Measurements from ENCODE around the gene BCAR3. TPM values are rescaled to one million over a fixed set of nuclear protein-coding genes. Genes with fewer than 3 reads are reported as not detected.

Gene BCAR3
- total and polyA plus RNA-seq, 7 experiments from 2014 or later: 0.22 to 1.7 (median 0.84) TPM

GRCh38 chr1:93707956-93708355 is 26.3 kb upstream of the BCAR3 start:
- DNase-seq (peak in 1 of 9 donors; percentile 36), ATAC-seq (peak; percentile 63)
- peak overlapping the region in 1 of 10 donors; percentile 12 for H3K4me3 Mint-ChIP-seq
- POLR2A ChIA-PET: no interaction called here
- no peak overlapping the region for H3K27ac ChIP-seq (ENCODE audit: low read depth, low read length)
- H3K36me3 ChIP-seq (ENCODE audit: control insufficient read depth in 2 of 3, insufficient read depth in 3 of 3, low read length in 3 of 3): no peaks in the 10 kb centered on the region
- H3K27ac Mint-ChIP-seq: no peak overlapping the region
- peaks cover 14 to 41% (median 25%) of the 10 kb centered on the region in 7 donors for H3K4me1 Mint-ChIP-seq
- H3K9me3 Mint-ChIP-seq: peaks cover 0 to 2% (median 0%) of the 10 kb centered on the region in 11 donors
- H3K9me3 ChIP-seq (ENCODE audit: control insufficient read depth in 2 of 3, low read length in 3 of 3): no peaks in the 10 kb centered on the region
- H3K36me3 Mint-ChIP-seq: peaks cover 0 to 2% (median 0%) of the 10 kb centered on the region in 5 donors
- no peak overlapping the region for H3K4me3 ChIP-seq (ENCODE audit: low read length)
- H3K27me3 ChIP-seq (ENCODE audit: control insufficient read depth in 2 of 2, insufficient read depth in 2 of 2, low read length in 2 of 2): no peaks in the 10 kb centered on the region
- intact Hi-C loops (cut with micrococcal nuclease): no loop called here
- peaks cover 0 to 3% of the 10 kb centered on the region in 2 donors for H3K4me1 ChIP-seq (ENCODE audit: control insufficient read depth in 2 of 2, insufficient read depth in 2 of 2, low read length in 2 of 2)
- peaks cover 0 to 8% (median 0%) of the 10 kb centered on the region in 5 donors for H3K27me3 Mint-ChIP-seq
- CTCF ChIA-PET: no interaction called here

DNA sequence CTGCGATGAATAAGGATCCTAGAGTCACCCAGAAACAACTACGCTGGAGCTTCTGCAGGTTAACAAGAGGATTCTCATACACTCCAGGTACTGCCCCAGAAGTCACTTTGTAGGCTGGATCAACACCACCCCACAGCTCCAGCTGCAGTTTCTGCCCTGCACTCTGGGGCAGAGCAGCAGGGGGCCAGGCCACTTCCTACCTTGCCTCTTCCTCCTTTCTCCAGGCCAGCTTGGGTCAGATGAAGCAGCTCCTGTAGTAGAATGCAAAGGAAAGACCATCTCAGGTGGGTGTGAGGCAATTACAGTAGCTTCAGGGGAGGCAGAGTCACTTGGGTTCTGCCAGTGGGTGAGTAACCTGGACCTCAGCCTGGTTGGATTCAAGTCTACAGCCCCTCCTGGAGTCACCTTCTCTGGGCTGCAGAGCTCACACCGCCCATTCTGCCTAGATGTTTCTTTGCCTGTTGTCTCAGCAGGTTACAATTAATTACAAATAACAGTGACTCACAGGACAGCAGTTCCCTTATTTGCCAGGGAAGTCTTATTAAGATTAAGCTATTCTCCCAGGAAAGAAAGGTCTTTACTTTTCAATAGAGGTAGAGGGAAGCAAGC is 24.4 kb upstream of the BCAR3 start:
- Histone ChIP-seq H3K9me3 (ENCODE audit: control insufficient read depth in 2 of 3, low read length in 3 of 3) (no peaks in the 10 kb centered on the region), H3K4me3 (ENCODE audit: low read length) (no peak overlapping the region), H3K36me3 (ENCODE audit: control insufficient read depth in 2 of 3, insufficient read depth in 3 of 3, low read length in 3 of 3) (no peaks in the 10 kb centered on the region), H3K27ac (ENCODE audit: low read depth, low read length) (no peak overlapping the region), H3K27me3 (ENCODE audit: control insufficient read depth in 2 of 2, insufficient read depth in 2 of 2, low read length in 2 of 2) (no peaks in the 10 kb centered on the region), H3K4me1 (ENCODE audit: control insufficient read depth in 2 of 2, insufficient read depth in 2 of 2, low read length in 2 of 2) (peaks cover 0 to 3% of the 10 kb centered on the region in 2 donors)
- intact Hi-C loops (cut with micrococcal nuclease): no loop called here
- Mint-ChIP-seq H3K4me3 (no peak overlapping the region), H3K9me3 (no peaks in the 10 kb centered on the region), H3K27me3 (peaks cover 0 to 4% (median 0%) of the 10 kb centered on the region in 5 donors), H3K36me3 (no peaks in the 10 kb centered on the region), H3K4me1 (peaks cover 4 to 25% (median 18%) of the 10 kb centered on the region in 7 donors), H3K27ac (no peak overlapping the region)
- DNase-seq: no peak
- ATAC-seq: no peak
- CTCF ChIA-PET: no interaction called here
- POLR2A ChIA-PET: no interaction called here

DNA sequence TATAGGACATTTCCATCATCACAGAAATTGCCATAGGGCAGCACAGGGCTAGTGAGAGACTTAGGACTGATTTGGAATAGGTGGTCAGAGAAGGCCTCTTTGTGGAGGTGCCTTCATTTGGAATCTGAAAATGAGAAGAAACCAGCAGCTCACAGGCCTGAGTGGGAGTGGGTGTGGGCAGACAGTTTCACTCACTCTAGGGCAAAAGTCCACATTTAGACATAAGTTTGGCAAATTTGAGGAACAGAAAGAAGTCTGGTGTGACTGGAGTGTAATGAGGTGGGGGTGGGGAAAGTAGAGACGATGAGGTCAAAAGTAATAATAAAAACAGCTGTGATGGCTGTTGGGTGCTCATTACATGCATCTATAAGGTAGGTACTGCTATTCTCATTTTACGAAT is 22.4 kb upstream of the BCAR3 start:
- Histone ChIP-seq H3K9me3 (ENCODE audit: control insufficient read depth in 2 of 3, low read length in 3 of 3) (no peaks in the 10 kb centered on the region), H3K36me3 (ENCODE audit: control insufficient read depth in 2 of 3, insufficient read depth in 3 of 3, low read length in 3 of 3) (no peaks in the 10 kb centered on the region), H3K4me3 (ENCODE audit: low read length) (no peak overlapping the region), H3K4me1 (ENCODE audit: control insufficient read depth in 2 of 2, insufficient read depth in 2 of 2, low read length in 2 of 2) (peaks cover 0 to 3% of the 10 kb centered on the region in 2 donors), H3K27me3 (ENCODE audit: control insufficient read depth in 2 of 2, insufficient read depth in 2 of 2, low read length in 2 of 2) (no peaks in the 10 kb centered on the region), H3K27ac (ENCODE audit: low read depth, low read length) (no peak overlapping the region)
- Mint-ChIP-seq H3K36me3 (no peaks in the 10 kb centered on the region), H3K27me3 (no peaks in the 10 kb centered on the region), H3K9me3 (no peaks in the 10 kb centered on the region), H3K4me3 (no peak overlapping the region), H3K4me1 (peaks cover under 1 to 21% (median 14%) of the 10 kb centered on the region in 7 donors), H3K27ac (no peak overlapping the region)
- POLR2A ChIA-PET: no interaction called here
- peak; percentile 37 for ATAC-seq
- no peak for DNase-seq
- CTCF ChIA-PET: no interaction called here
- intact Hi-C loops (cut with micrococcal nuclease): no loop called here

DNA sequence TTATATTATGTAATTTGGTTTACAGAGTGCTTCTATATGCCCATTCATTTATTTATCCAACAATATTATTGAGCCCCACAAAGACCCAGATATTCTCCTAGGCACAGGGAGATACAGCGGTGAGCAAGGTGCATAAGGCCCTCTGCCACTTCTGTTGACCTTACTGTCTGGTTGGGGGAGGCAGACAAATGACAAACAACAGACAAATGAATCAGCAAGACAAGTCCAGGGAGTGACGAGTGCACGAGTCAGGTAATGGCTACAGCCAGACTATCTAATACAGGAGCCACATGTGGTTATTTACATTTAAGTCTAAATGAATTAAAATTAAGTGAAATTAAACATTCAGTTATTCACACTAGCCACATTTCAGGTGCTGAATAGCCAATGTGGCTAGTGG is 22.0 kb upstream of the BCAR3 start:
- ChIA-PET POLR2A (no interaction called here), CTCF (no interaction called here)
- H3K36me3 Mint-ChIP-seq: no peaks in the 10 kb centered on the region
- peaks cover 0 to 17% (median 10%) of the 10 kb centered on the region in 7 donors for H3K4me1 Mint-ChIP-seq
- H3K36me3 ChIP-seq (ENCODE audit: control insufficient read depth in 2 of 3, insufficient read depth in 3 of 3, low read length in 3 of 3): no peaks in the 10 kb centered on the region
- no peak overlapping the region for H3K4me3 ChIP-seq (ENCODE audit: low read length)
- H3K4me3 Mint-ChIP-seq: no peak overlapping the region
- H3K27me3 ChIP-seq (ENCODE audit: control insufficient read depth in 2 of 2, insufficient read depth in 2 of 2, low read length in 2 of 2): no peaks in the 10 kb centered on the region
- peaks cover 0 to 2% of the 10 kb centered on the region in 2 donors for H3K4me1 ChIP-seq (ENCODE audit: control insufficient read depth in 2 of 2, insufficient read depth in 2 of 2, low read length in 2 of 2)
- DNase-seq (no peak), ATAC-seq (no peak)
- H3K27ac Mint-ChIP-seq: no peak overlapping the region
- intact Hi-C loops (cut with micrococcal nuclease): no loop called here
- no peaks in the 10 kb centered on the region for H3K27me3 Mint-ChIP-seq
- H3K9me3 Mint-ChIP-seq: no peaks in the 10 kb centered on the region
- no peaks in the 10 kb centered on the region for H3K9me3 ChIP-seq (ENCODE audit: control insufficient read depth in 2 of 3, low read length in 3 of 3)
- H3K27ac ChIP-seq (ENCODE audit: low read depth, low read length): no peak overlapping the region

DNA sequence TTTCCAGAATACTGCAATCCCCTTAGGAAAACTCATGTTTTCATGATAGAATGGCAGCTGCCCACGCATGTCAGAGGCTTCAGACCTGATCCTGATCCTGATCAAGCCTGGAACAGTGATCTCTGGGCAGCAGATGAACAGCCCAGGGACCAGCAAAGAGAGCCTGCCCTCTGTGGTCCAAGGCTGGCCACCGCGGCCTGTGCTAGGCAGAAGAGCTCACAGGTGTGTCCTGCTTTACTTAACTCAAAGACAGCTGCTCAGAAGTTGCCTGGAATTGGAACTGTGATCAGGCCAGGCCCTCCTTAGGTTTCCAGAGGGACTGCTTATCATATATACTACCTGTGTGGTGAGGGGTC is 21.2 kb upstream of the BCAR3 start:
- Histone ChIP-seq H3K4me1 (ENCODE audit: control insufficient read depth in 2 of 2, insufficient read depth in 2 of 2, low read length in 2 of 2) (no peaks in the 10 kb centered on the region), H3K36me3 (ENCODE audit: control insufficient read depth in 2 of 3, insufficient read depth in 3 of 3, low read length in 3 of 3) (no peaks in the 10 kb centered on the region), H3K4me3 (ENCODE audit: low read length) (no peak overlapping the region), H3K9me3 (ENCODE audit: control insufficient read depth in 2 of 3, low read length in 3 of 3) (no peaks in the 10 kb centered on the region), H3K27me3 (ENCODE audit: control insufficient read depth in 2 of 2, insufficient read depth in 2 of 2, low read length in 2 of 2) (no peaks in the 10 kb centered on the region), H3K27ac (ENCODE audit: low read depth, low read length) (no peak overlapping the region)
- Mint-ChIP-seq H3K27ac (no peak overlapping the region), H3K27me3 (no peaks in the 10 kb centered on the region), H3K9me3 (no peaks in the 10 kb centered on the region), H3K4me3 (no peak overlapping the region), H3K36me3 (no peaks in the 10 kb centered on the region), H3K4me1 (peaks cover 0 to 8% (median 2%) of the 10 kb centered on the region in 7 donors)
- ATAC-seq: no peak
- POLR2A ChIA-PET: no interaction called here
- CTCF ChIA-PET: no interaction called here
- intact Hi-C loops (cut with micrococcal nuclease): no loop called here
- no peak for DNase-seq

GRCh38 chr1:93702111-93702827 is 20.6 kb upstream of the BCAR3 start:
- Histone ChIP-seq H3K27ac (ENCODE audit: low read depth, low read length) (no peak overlapping the region), H3K27me3 (ENCODE audit: control insufficient read depth in 2 of 2, insufficient read depth in 2 of 2, low read length in 2 of 2) (no peaks in the 10 kb centered on the region), H3K9me3 (ENCODE audit: control insufficient read depth in 2 of 3, low read length in 3 of 3) (no peaks in the 10 kb centered on the region), H3K4me1 (ENCODE audit: control insufficient read depth in 2 of 2, insufficient read depth in 2 of 2, low read length in 2 of 2) (no peaks in the 10 kb centered on the region), H3K4me3 (ENCODE audit: low read length) (no peak overlapping the region), H3K36me3 (ENCODE audit: control insufficient read depth in 2 of 3, insufficient read depth in 3 of 3, low read length in 3 of 3) (no peaks in the 10 kb centered on the region)
- ChIA-PET CTCF (no interaction called here), POLR2A (no interaction called here)
- H3K27me3 Mint-ChIP-seq: no peaks in the 10 kb centered on the region
- no peak for ATAC-seq
- no peak overlapping the region for H3K4me3 Mint-ChIP-seq
- peaks cover 0 to 6% (median 0%) of the 10 kb centered on the region in 7 donors for H3K4me1 Mint-ChIP-seq
- H3K9me3 Mint-ChIP-seq: no peaks in the 10 kb centered on the region
- DNase-seq: no peak
- H3K27ac Mint-ChIP-seq: no peak overlapping the region
- H3K36me3 Mint-ChIP-seq: no peaks in the 10 kb centered on the region
- intact Hi-C loops (cut with micrococcal nuclease): no loop called here

DNA sequence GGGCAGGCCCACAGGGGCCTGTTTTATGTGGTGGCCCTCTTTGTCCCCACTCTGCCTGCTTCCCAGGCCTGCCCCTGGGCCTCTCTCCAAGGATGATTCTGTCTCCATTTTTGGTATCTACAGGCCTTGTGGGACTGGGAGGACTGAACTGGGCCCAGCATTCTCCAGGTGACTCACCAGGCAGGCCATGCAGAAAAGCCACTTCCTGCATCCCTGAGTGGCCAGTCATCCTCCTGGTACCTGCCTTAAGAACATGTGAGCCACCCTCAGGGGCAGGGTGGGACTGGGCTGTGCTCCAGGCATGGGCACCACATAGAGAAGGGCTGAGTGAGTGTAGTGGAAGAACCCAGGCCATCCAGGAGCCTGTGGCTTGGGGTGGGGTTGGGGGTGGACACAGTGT is 20.0 kb upstream of the BCAR3 start:
- Mint-ChIP-seq H3K4me3 (no peak overlapping the region), H3K9me3 (no peaks in the 10 kb centered on the region), H3K27me3 (no peaks in the 10 kb centered on the region), H3K27ac (no peak overlapping the region), H3K36me3 (no peaks in the 10 kb centered on the region), H3K4me1 (peaks cover 0 to 6% (median 0%) of the 10 kb centered on the region in 7 donors)
- no peak for DNase-seq
- POLR2A ChIA-PET: no interaction called here
- H3K36me3 ChIP-seq (ENCODE audit: control insufficient read depth in 2 of 3, insufficient read depth in 3 of 3, low read length in 3 of 3): no peaks in the 10 kb centered on the region
- H3K9me3 ChIP-seq (ENCODE audit: control insufficient read depth in 2 of 3, low read length in 3 of 3): no peaks in the 10 kb centered on the region
- intact Hi-C loops (cut with micrococcal nuclease): no loop called here
- CTCF ChIA-PET: no interaction called here
- H3K4me1 ChIP-seq (ENCODE audit: control insufficient read depth in 2 of 2, insufficient read depth in 2 of 2, low read length in 2 of 2): no peaks in the 10 kb centered on the region
- no peak for ATAC-seq
- H3K4me3 ChIP-seq (ENCODE audit: low read length): no peak overlapping the region
- H3K27me3 ChIP-seq (ENCODE audit: control insufficient read depth in 2 of 2, insufficient read depth in 2 of 2, low read length in 2 of 2): no peaks in the 10 kb centered on the region
- H3K27ac ChIP-seq (ENCODE audit: low read depth, low read length): no peak overlapping the region

All from naive thymus-derived CD4-positive, alpha-beta T cell (primary cell).